GM21723 (cell line): ENCODE data around the gene C2orf78.
"Not testable (repeated sequence)": the region's sequence is repeated elsewhere in the genome, so short reads cannot be mapped to it uniquely, and the experiment has no call there.

Experiments used
- ATAC-seq: cut with Tn5 transposase; IDR thresholded peaks from one replicate; pipeline ENCODE4 v1.9.1; 2021; ENCODE audit warnings: mild to moderate bottlenecking, moderate library complexity; ENCODE audit not compliant: unreplicated experiment

C2orf78 gene

GRCh38 chr2:73783883-73784282 is at the start of gene C2orf78:
Gene C2orf78, plus strand, starts transcription at chr2:73784183. Its CDS starts 127 bp downstream, at chr2:73784310.
- not testable (repeated sequence) for ATAC-seq

GRCh38 chr2:73736378-73736777 is 47.6 kb upstream of the C2orf78 start:
- ATAC-seq, result peak; percentile 13

GRCh38 chr2:73736855-73737779 is 46.9 kb upstream of the C2orf78 start, which contains the start of gene TPRKB:
Gene TPRKB, minus strand, starts transcription at chr2:73737345. Its CDS starts 2,776 bp downstream, at chr2:73734569.
- ATAC-seq, result peak; percentile 96

- no peak for ATAC-seq
Measured at GRCh38 chr2:73739101-73739500, 44.9 kb upstream of the C2orf78 start.

GRCh38 chr2:73740767-73741166 is 43.2 kb upstream of the C2orf78 start:
- ATAC-seq, result no peak

- ATAC-seq, result no peak
Measured at GRCh38 chr2:73746015-73746876, 37.7 kb upstream of the C2orf78 start.

GRCh38 chr2:73746877-73747208 is 37.1 kb upstream of the C2orf78 start:
- ATAC-seq, result no peak

GRCh38 chr2:73749314-73749713 is 34.7 kb upstream of the C2orf78 start:
- ATAC-seq, result no peak

- ATAC-seq, result not testable (repeated sequence)
Measured at GRCh38 chr2:73754332-73754731, 29.7 kb upstream of the C2orf78 start.

GRCh38 chr2:73759285-73759764 is 24.7 kb upstream of the C2orf78 start:
- ATAC-seq, result no peak

GRCh38 chr2:73759904-73760303 is 24.1 kb upstream of the C2orf78 start:
- ATAC-seq, result no peak

GRCh38 chr2:73762571-73762970 is 21.4 kb upstream of the C2orf78 start:
- ATAC-seq, result no peak

- ATAC-seq, result no peak
Measured at GRCh38 chr2:73764945-73765344, 19.0 kb upstream of the C2orf78 start.

- no peak for ATAC-seq
Measured at GRCh38 chr2:73766349-73766748, 17.6 kb upstream of the C2orf78 start.

- ATAC-seq, result no peak
Measured at GRCh38 chr2:73766994-73767393, 17.0 kb upstream of the C2orf78 start.

GRCh38 chr2:73770725-73771124 is 13.3 kb upstream of the C2orf78 start:
- ATAC-seq, result no peak

GRCh38 chr2:73772819-73773218 is 11.2 kb upstream of the C2orf78 start:
- ATAC-seq, result no peak

- ATAC-seq, result no peak
Measured at GRCh38 chr2:73776381-73776780, 7.6 kb upstream of the C2orf78 start.

- no peak for ATAC-seq
Measured at GRCh38 chr2:73776869-73777519, 7.0 kb upstream of the C2orf78 start.

GRCh38 chr2:73778867-73779466 is 5.0 kb upstream of the C2orf78 start:
- ATAC-seq, result peak; percentile 6
